Gastrocnemius medialis (tissue), 4 donors: ENCODE measurements around the gene PRDM2. TPM values are rescaled to one million over a fixed set of nuclear protein-coding genes. Genes with fewer than 3 reads are reported as not detected.

Experiments used
- ATAC-seq, 2 donors: fragments of 150-250 bp; one replicate each; pipeline ENCODE4 v1.9.1; 2016
- DNase-seq, 2 donors: peaks; one replicate each; pipeline ENCODE4 v3.0.0-alpha.2; 2019
- H3K27ac ChIP-seq, 4 donors: fragments of 200-600 bp; sonication (generic); 1 replicate in 1 of 4; 2 replicates in 3 of 4; pipeline ENCODE4 v1.5.1; 2016 to 2018; ENCODE audit warnings: mild to moderate bottlenecking in 2 of 4, moderate library complexity in 1 of 4
- H3K27me3 ChIP-seq, 3 donors: fragments of 200-600 bp; sonication (generic) in 2 of 3; 1 replicate in 1 of 3; 2 replicates in 2 of 3; pipeline versions ENCODE4 v1.5.1 to v1.6.0; 2016 to 2019; ENCODE audit warnings: mild to moderate bottlenecking in 1 of 3, moderate library complexity in 1 of 3
- H3K36me3 ChIP-seq, 2 donors: fragments of 200-600 bp; sonication (generic) in 1 of 2; one replicate each; pipeline ENCODE4 v1.5.1; 2017 to 2018
- H3K4me1 ChIP-seq, 2 donors: fragments of 200-600 bp; sonication (generic) in 1 of 2; one replicate each; pipeline ENCODE4 v1.5.1; 2016 to 2017; ENCODE audit warnings: mild to moderate bottlenecking in 2 of 2
- H3K4me3 ChIP-seq, 4 donors: fragments of 200-600 bp; sonication (generic) in 3 of 4; 1 replicate in 1 of 4; 2 replicates in 3 of 4; pipeline ENCODE4 v1.5.1; 2016 to 2019; ENCODE audit warnings: mild to moderate bottlenecking in 2 of 4
- H3K9me3 ChIP-seq, 3 donors: fragments of 200-600 bp; sonication (generic) in 2 of 3; 1 replicate in 1 of 3; 2 replicates in 2 of 3; pipeline ENCODE4 v1.5.1; 2016 to 2019
- POLR2A ChIP-seq, 2 donors: fragments of 450-650 bp; IDR thresholded peaks; one replicate each; pipeline ENCODE4 v1.6.1; 2017; ENCODE audit warnings: antibody characterized with exemption in 2 of 2, mild to moderate bottlenecking in 2 of 2, moderate library complexity in 2 of 2
- in situ Hi-C, 4 donors: fragments of 200-750 bp; cut with MboI; loops; one replicate each; pipeline versions ENCODE4 v1.15.0 to v1.8.0; 2017; ENCODE audit warnings: low sequenced_read_pairs in 4 of 4
- intact Hi-C: fragments of 100-400 bp; cut with DNase I; formaldehyde crosslinking; loops from one replicate; pipeline ENCODE4 v1.15.1; 2023; ENCODE audit warnings: low total_unique reads
- total RNA-seq, 4 donors: library from RNA; depleted of rRNA; stranded (reverse); fragments of >200 nt; gene quantifications; one replicate each; pipeline versions ENCODE4 v1.1.0 to v1.2.3, GENCODE V29; 2016
- TF ChIP-seq, protein P1 (sequence below), 5 experiments: fragments of 450-650 bp in 3 of 5; fragments of 200-600 bp in 2 of 5; sonication (generic) in 2 of 5; IDR thresholded peaks in 4 of 5; conservative IDR thresholded peaks in 1 of 5; 1 replicate in 4 of 5; 2 replicates in 1 of 5; pipeline ENCODE4 v1.5.1; 2016 to 2019; ENCODE audit warnings: antibody characterized with exemption in 5 of 5, mild to moderate bottlenecking in 3 of 5, moderate library complexity in 3 of 5

Gene PRDM2
- total RNA-seq, 4 donors from 2014 or later: 24.1 to 38.3 (median 35.6) TPM

DNA sequence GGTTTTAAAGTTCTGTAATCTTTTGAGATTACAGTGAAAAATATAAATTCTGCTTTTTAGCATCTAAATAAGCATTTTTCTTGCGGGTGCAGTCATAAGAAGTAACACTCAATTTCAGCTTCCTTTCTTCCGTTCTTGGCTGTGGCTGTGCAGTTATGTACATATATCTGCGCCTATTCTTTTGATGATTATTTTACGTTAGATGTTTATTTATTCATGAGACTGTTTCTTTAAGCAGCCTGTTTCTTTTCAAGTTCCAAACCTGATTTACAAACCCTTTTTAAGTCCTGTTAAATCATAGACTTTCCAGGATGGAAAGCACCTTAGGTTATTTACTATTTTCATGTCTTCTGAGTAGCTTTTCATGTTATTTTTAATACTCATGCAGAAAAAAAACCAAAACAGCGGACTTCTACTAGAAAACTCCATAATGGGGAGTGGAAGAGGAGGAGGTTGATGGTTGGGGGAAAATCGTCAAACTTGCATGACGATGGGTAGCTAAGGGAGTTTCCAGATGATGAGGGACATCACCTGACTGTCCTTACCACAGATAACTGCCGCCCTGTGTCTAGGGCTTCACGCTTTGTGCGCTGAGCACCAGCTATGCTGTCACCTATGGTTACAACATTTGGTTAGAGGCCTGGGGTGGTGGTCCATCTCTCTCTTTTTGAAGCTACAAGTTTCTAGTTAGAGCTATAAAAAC, 2.6 kb downstream of the PRDM2 start:
- Histone ChIP-seq H3K4me3 (no peak overlapping the region), H3K27me3 (no peaks in the 10 kb centered on the region), H3K36me3 (no peaks in the 10 kb centered on the region), H3K9me3 (peaks cover 0 to 7% (median 0%) of the 10 kb centered on the region in 3 donors), H3K4me1 (peaks cover 9 to 11% of the 10 kb centered on the region in 2 donors), H3K27ac (no peak overlapping the region)
- TF ChIP-seq, protein P1, sequence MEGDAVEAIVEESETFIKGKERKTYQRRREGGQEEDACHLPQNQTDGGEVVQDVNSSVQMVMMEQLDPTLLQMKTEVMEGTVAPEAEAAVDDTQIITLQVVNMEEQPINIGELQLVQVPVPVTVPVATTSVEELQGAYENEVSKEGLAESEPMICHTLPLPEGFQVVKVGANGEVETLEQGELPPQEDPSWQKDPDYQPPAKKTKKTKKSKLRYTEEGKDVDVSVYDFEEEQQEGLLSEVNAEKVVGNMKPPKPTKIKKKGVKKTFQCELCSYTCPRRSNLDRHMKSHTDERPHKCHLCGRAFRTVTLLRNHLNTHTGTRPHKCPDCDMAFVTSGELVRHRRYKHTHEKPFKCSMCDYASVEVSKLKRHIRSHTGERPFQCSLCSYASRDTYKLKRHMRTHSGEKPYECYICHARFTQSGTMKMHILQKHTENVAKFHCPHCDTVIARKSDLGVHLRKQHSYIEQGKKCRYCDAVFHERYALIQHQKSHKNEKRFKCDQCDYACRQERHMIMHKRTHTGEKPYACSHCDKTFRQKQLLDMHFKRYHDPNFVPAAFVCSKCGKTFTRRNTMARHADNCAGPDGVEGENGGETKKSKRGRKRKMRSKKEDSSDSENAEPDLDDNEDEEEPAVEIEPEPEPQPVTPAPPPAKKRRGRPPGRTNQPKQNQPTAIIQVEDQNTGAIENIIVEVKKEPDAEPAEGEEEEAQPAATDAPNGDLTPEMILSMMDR (IDR thresholded peaks at IDR 0.05 in 4 of 5, conservative IDR thresholded peaks at IDR 0.05 in 1 of 5): no peak
- TF ChIP-seq POLR2A (IDR thresholded peaks at IDR 0.05): no peak
- in situ Hi-C loops (no loop called here), intact Hi-C loops (loop anchor here (5.0 kb wide), 1 partner anchor 45 kb away; no protein-coding TSS in a partner anchor)
- DNase-seq: no peak
- ATAC-seq: no peak

DNA sequence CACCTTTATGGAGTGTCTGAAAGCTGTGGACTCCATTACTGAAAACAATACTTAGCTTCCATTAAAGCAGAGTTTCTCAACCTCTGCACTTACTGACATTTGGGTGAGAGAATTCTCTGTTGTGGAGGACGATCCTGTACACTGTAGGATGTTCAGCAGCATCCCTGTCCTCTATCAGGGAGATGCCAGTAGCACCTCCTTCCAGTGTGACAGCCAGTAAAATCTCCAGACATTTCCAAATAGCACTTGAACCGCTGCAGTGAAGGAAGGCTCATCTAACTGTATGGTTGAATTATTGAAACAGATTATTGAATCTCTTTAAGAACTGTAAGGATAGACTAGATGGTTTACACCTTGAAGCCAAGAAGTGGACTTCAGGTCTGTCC, 3.1 kb downstream of the PRDM2 start:
- no peak for TF ChIP-seq POLR2A (IDR thresholded peaks at IDR 0.05)
- TF ChIP-seq, protein P1 (IDR thresholded peaks at IDR 0.05 in 4 of 5, conservative IDR thresholded peaks at IDR 0.05 in 1 of 5): no peak
- Histone ChIP-seq H3K27ac (no peak overlapping the region), H3K36me3 (no peaks in the 10 kb centered on the region), H3K4me1 (peaks cover 11 to 12% of the 10 kb centered on the region in 2 donors), H3K4me3 (no peak overlapping the region), H3K27me3 (no peaks in the 10 kb centered on the region), H3K9me3 (peaks cover 0 to 2% (median 0%) of the 10 kb centered on the region in 3 donors)
- in situ Hi-C loops (no loop called here), intact Hi-C loops (loop anchor here (5.0 kb wide), 1 partner anchor 44 kb away; no protein-coding TSS in a partner anchor)
- DNase-seq (no peak), ATAC-seq (no peak)

DNA sequence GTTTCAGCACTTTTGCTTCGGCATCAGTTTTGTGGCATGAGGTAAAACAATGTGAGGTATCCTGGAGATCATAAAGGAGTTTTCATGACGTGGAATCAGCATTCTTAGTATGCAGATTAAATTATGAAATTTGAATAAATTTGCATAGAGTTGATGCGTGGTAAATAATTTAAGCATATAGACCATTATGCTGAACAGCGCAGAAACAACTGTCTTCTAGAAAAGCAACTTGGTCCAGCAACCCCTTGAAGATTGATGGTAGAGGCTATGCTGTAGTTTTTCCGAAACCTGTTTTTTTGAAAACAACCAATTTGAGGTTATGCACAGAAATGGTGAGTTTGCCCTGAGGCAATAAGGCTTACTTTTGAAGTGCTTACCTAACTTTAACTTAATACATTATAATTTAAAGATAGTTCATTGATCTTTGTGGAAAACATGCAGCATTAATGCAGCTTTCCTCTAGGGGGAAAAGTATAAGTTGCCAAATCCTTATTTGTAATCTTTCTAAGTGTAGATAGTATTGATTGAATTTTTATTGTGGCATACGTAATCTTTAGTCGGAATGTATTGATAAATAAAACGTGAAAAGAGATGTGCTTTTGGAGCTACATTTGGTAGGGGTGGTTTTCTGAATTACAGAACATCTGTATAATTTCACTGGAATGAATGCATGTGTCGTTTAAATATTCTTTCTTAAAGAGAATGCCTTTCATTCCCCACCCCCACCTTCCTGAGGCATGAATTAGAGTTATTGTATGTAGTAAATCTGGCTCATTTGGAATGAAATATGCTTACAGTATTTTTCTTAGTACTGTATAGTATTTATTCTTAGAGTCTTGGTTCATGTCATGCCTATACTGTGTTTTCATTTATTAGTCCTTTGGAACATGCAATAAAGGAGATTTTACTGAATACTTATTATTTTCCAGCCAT, 3.8 kb downstream of the PRDM2 start:
- Histone ChIP-seq H3K27ac (no peak overlapping the region), H3K9me3 (no peaks in the 10 kb centered on the region), H3K36me3 (no peaks in the 10 kb centered on the region), H3K27me3 (no peaks in the 10 kb centered on the region), H3K4me1 (peaks cover 11 to 12% of the 10 kb centered on the region in 2 donors), H3K4me3 (no peak overlapping the region)
- in situ Hi-C loops: no loop called here
- DNase-seq (no peak), ATAC-seq (no peak)
- intact Hi-C loops: loop anchor here (5.0 kb wide), 1 partner anchor 43 kb away; no protein-coding TSS in a partner anchor
- TF ChIP-seq, protein P1 (IDR thresholded peaks at IDR 0.05 in 4 of 5, conservative IDR thresholded peaks at IDR 0.05 in 1 of 5): no peak
- no peak for TF ChIP-seq POLR2A (IDR thresholded peaks at IDR 0.05)

DNA sequence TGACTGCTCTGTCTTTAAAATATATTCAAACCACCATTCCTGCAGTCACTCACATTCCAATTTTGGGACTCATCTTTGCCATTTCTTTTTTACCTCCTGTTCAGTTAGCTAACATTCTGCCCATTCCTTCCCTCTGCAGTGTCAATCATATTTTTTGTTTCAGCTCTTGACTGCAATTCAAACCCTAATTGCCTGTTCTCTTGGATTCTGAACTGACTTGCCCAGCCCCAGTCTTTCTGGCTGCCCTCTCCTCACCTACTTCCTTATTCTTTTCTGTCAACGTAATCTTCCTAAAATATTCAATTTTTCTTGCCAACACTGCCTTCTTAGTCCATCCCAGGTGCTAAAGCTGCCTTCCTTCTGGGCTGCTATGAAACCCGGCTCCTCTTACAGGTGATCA, 6.1 kb downstream of the PRDM2 start:
- in situ Hi-C loops (no loop called here), intact Hi-C loops (no loop called here)
- ATAC-seq (no peak), DNase-seq (no peak)
- no peak overlapping the region for H3K4me3 ChIP-seq
- no peaks in the 10 kb centered on the region for H3K9me3 ChIP-seq
- peaks cover 7 to 8% of the 10 kb centered on the region in 2 donors for H3K4me1 ChIP-seq
- H3K36me3 ChIP-seq: no peaks in the 10 kb centered on the region
- no peak overlapping the region for H3K27ac ChIP-seq
- TF ChIP-seq POLR2A (IDR thresholded peaks at IDR 0.05): no peak
- TF ChIP-seq, protein P1 (IDR thresholded peaks at IDR 0.05 in 4 of 5, conservative IDR thresholded peaks at IDR 0.05 in 1 of 5): no peak
- H3K27me3 ChIP-seq: no peaks in the 10 kb centered on the region
